LNCaP clone FGC (cell line): ENCODE measurements around the gene RND3.

Experiments used
- DNase-seq: peaks from one replicate; pipeline ENCODE4 v3.0.0-alpha.2; 2011; ENCODE audit warnings: low read depth
- H3K4me3 ChIP-seq: 2 replicates; pipeline ENCODE4 v1.5.1; 2011; ENCODE audit warnings: mild to moderate bottlenecking, low read depth, low read length, control low read depth
- CTCF ChIP-seq: IDR thresholded peaks from 2 replicates; pipeline ENCODE4 v1.5.1; 2012; ENCODE audit warnings: mild to moderate bottlenecking; ENCODE audit not compliant: control insufficient read depth, insufficient read depth; ENCODE audit errors: extremely low read depth

The RND3 gene

DNA sequence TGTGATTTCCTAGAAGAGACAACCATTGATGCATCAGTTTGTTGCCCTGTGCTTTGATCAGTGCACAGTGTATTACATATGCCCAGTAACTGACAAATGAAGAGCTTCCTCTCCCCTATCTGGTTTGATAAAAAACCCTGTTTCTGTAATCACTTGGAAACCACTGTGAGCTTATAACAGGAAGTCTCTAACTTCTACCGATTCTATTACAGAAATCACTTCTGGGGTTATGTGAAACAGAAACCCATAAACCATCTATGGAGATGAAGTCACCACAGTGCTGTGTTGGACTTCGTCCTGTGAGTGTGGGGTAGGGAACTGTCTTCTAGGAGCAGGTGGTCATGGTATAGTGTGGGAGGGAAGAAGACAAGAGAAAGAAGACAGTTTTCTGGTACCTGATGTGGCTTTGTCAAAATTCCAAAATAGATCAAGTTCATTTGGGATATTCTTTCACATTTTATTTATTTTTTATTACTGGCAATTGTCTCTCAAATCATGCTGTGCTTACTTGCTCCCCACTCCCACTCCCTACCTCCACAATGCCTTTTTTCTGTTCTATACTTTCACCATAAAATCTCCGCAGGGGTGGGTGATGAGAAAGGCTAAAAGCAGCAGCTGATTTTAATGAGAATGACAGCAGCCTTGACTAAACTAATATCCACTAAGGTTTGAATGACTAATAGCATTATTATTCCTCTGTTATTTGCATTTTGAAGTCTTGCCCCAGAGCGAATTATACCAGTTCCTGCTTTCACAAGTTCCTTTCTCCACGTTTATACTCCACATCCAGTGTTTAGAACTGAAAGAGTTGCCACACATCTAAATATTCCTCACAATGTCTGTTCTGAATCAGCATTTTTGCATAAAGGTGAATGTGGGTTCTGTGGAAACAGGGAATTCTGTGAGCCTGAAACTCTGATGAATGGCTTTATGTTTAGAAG, 41.7 kb upstream of the RND3 start:
- no peak for TF ChIP-seq CTCF
- DNase-seq, result no peak
- H3K4me3 ChIP-seq, result no peak overlapping the region

GRCh38 chr2:150526827-150527226, 39.4 kb upstream of the RND3 start:
- no peak for DNase-seq
- TF ChIP-seq CTCF, result no peak
- no peak overlapping the region for H3K4me3 ChIP-seq

GRCh38 chr2:150526006-150526405, 38.5 kb upstream of the RND3 start:
- DNase-seq, result no peak
- no peak overlapping the region for H3K4me3 ChIP-seq
- TF ChIP-seq CTCF, result no peak

- TF ChIP-seq CTCF, result no peak
- H3K4me3 ChIP-seq, result no peak overlapping the region
- DNase-seq, result no peak
These were observed 34.8 kb upstream of the RND3 start for GRCh38 chr2:150522269-150522668.

DNA sequence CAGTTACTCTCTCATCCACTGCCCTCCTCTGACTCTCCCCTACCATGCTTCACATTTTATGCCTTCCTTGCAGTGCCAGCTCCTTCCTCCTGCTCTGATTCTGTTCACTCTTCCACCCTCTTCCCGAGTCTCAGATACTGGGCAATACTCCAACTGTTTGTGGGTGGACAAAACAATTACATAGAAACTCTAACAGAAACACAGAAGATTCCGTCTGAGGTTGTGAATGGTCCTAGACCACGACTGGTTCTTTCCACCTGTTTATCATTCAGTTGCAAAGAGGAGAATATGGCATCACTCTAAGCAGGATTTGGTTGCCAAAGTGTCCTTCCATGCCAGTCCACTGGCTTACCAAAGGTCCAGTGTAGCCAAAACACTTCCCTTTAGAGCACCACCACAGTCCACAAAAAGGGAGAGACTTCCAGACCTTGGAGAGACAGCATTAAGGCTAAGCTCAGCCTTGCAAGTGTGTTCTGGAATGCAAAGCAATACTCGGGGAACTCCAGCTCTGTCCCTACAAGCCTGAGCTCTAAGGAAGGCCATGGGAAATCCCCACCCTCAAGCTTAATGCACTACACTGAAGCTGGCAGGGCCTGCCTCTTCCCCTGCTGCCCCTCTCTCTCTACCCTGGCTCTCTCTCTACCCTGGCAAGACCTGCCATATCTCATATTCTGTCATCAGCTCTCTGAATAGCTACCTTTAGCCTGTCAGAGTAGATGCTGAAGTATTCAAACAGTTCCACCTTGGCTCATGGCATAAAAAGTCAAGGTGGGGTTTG, 33.6 kb upstream of the RND3 start:
- DNase-seq, result no peak
- H3K4me3 ChIP-seq, result no peak overlapping the region
- no peak for TF ChIP-seq CTCF

DNA sequence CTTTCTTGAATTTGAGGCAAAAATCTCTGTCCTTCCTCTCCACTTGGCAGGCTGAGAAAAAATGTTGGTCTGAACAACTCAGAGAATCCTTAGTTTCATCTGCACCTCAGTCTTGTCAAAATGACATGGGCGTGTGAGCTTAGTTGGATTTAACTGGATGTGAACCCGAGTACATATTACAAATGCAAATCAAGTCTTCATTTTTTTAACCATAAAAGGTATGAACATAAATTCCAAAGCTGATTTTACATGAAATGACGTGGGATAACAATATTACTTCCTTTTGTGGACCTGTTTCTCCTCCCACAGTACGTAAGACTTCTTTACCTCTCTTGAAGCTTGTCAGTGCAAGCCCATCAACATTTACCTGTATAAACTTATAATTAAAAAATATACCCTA, 32.6 kb upstream of the RND3 start:
- no peak overlapping the region for H3K4me3 ChIP-seq
- no peak for TF ChIP-seq CTCF
- no peak for DNase-seq
